GM21390 (cell line): ENCODE results near the gene NFATC4.
"Not testable (repeated sequence)": the region's sequence is repeated elsewhere in the genome, so short reads cannot be mapped to it uniquely, and the experiment has no call there.

Experiments
- ATAC-seq: cut with Tn5 transposase; IDR thresholded peaks from one replicate; pipeline ENCODE4 v1.9.1; 2021; ENCODE audit not compliant: unreplicated experiment

NFATC4 gene

GRCh38 chr14:24367514-24368211 lies at the start of gene NFATC4:
NFATC4 (plus strand) TSS chr14:24368184; CDS start chr14:24368341, 157 bp downstream.
- ATAC-seq = peak; percentile 16

- no peak for ATAC-seq
Observed at GRCh38 chr14:24321212-24321975, 46.6 kb upstream of the NFATC4 start.

- no peak for ATAC-seq
Observed at GRCh38 chr14:24322672-24323071, 45.3 kb upstream of the NFATC4 start.

GRCh38 chr14:24323341-24323740 lies 44.6 kb upstream of the NFATC4 start:
- ATAC-seq = no peak

- no peak for ATAC-seq
Observed at GRCh38 chr14:24324024-24324423, 44.0 kb upstream of the NFATC4 start.

- ATAC-seq = no peak
Observed at GRCh38 chr14:24325041-24325530, 42.9 kb upstream of the NFATC4 start.

GRCh38 chr14:24325963-24326362 lies 42.0 kb upstream of the NFATC4 start:
- ATAC-seq = no peak

GRCh38 chr14:24327303-24327702 lies 40.7 kb upstream of the NFATC4 start:
- ATAC-seq = no peak

GRCh38 chr14:24327914-24328313 lies 40.1 kb upstream of the NFATC4 start:
- not testable (repeated sequence) for ATAC-seq

GRCh38 chr14:24329073-24329663 lies 38.8 kb upstream of the NFATC4 start:
- no peak for ATAC-seq

GRCh38 chr14:24329736-24330135 lies 38.2 kb upstream of the NFATC4 start:
- ATAC-seq = no peak

- ATAC-seq = no peak
Observed at GRCh38 chr14:24330973-24331674, 36.9 kb upstream of the NFATC4 start.

- peak; percentile 1 for ATAC-seq
Observed at GRCh38 chr14:24331731-24332267, 36.2 kb upstream of the NFATC4 start.

GRCh38 chr14:24332268-24332993 lies 35.6 kb upstream of the NFATC4 start:
- ATAC-seq = peak; percentile 86

- no peak for ATAC-seq
Observed at GRCh38 chr14:24334431-24335291, 33.3 kb upstream of the NFATC4 start, which contains the start of gene ADCY4. ADCY4 (minus strand) TSS chr14:24335071; CDS start chr14:24334652, 419 bp downstream.

- no peak for ATAC-seq
Observed at GRCh38 chr14:24335461-24336171, 32.4 kb upstream of the NFATC4 start.

GRCh38 chr14:24337144-24337823 lies 30.7 kb upstream of the NFATC4 start:
- ATAC-seq = no peak

- no peak for ATAC-seq
Observed at GRCh38 chr14:24337824-24338175, 30.2 kb upstream of the NFATC4 start.
